Measurements from ENCODE around the gene SSH3.

Gene SSH3

GRCh38 chr11:67268081-67268961, 35.0 kb upstream of the SSH3 start:
- DNase-seq: no peak

- DNase-seq: no peak
Measured at GRCh38 chr11:67268962-67269268, 34.4 kb upstream of the SSH3 start.

GRCh38 chr11:67269401-67270255, 33.7 kb upstream of the SSH3 start:
- no peak for DNase-seq

GRCh38 chr11:67270256-67271204, 32.8 kb upstream of the SSH3 start:
- no peak for DNase-seq

GRCh38 chr11:67271205-67271540, 32.2 kb upstream of the SSH3 start:
- no peak for DNase-seq

GRCh38 chr11:67271541-67272284, 31.6 kb upstream of the SSH3 start:
- no peak for DNase-seq

GRCh38 chr11:67272327-67273259, 30.7 kb upstream of the SSH3 start:
- no peak for DNase-seq

- DNase-seq: no peak
Measured at GRCh38 chr11:67273260-67273990, 29.9 kb upstream of the SSH3 start.

GRCh38 chr11:67274768-67275605, 28.3 kb upstream of the SSH3 start:
- no peak for DNase-seq

GRCh38 chr11:67275606-67276409, 27.5 kb upstream of the SSH3 start:
- no peak for DNase-seq

GRCh38 chr11:67276781-67277230, 26.5 kb upstream of the SSH3 start:
- DNase-seq: peak; percentile 32

GRCh38 chr11:67277231-67277961, 25.9 kb upstream of the SSH3 start:
- DNase-seq: peak; percentile 76

GRCh38 chr11:67278135-67278938, 25.0 kb upstream of the SSH3 start:
- no peak for DNase-seq

- no peak for DNase-seq
Measured at GRCh38 chr11:67278939-67279588, 24.3 kb upstream of the SSH3 start.

GRCh38 chr11:67279589-67280340, 23.6 kb upstream of the SSH3 start:
- no peak for DNase-seq

Measured in EL (cell line).